Stimulated activated CD4-positive, alpha-beta T cell treated with anti-CD3 and anti-CD28 coated beads, Interleukin-15, amount 100 ng/mL, for 48 hours (primary cell): ENCODE results near the gene SPATA45.
"Not testable (repeated sequence)": the region's sequence is repeated elsewhere in the genome, so short reads cannot be mapped to it uniquely, and the experiment has no call there.

ENCODE experiments used
- DNase-seq, 2 donors: peaks; one replicate each; pipeline ENCODE4 v3.0.0-alpha.2; 2020; ENCODE audit warnings: low read depth in 2 of 2

Gene SPATA45

DNA sequence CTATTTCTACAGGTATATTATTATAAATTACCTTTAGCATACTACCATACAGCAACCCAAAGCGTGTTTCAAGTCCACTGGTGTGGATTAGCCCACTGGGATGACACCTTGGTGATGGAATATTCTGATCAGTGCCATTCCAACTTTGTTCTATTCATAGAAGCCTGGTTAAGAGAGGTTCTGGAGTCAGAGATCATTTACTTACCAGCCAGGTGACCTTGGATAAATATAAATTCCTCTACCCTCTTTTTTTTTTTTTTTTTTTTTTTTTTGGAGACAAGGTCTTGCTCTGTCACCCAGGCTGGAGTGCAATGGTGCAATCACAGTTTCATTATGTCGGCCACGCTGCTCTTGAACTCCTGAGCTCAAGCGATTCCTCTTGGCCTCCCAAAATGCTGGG, at the start of gene SPATA45:
SPATA45 (minus strand) TSS at position 101 of the 400 bp plus-strand sequence. CDS start 11,500 bp downstream, outside the sequence.
- DNase-seq, result no peak

DNA sequence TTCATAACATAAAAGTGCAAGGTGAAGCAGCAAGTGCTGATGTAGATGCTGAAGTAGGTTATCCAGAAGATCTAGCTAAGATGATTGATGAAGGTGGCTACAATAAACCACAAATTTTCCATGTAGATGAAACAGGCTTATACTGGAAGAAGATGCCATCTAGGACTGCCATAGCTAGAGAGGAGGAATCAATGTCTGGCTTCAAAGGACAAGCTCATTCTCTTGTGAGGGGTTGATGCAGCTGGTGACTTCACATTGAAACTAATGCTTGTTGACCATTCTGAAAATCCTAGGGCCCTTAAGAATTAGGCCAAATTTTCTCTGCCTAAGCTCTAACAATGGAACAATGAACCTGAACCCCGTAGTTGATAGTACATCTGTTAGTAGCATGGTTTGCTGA, 44.7 kb upstream of the SPATA45 start:
- DNase-seq, result no peak

DNA sequence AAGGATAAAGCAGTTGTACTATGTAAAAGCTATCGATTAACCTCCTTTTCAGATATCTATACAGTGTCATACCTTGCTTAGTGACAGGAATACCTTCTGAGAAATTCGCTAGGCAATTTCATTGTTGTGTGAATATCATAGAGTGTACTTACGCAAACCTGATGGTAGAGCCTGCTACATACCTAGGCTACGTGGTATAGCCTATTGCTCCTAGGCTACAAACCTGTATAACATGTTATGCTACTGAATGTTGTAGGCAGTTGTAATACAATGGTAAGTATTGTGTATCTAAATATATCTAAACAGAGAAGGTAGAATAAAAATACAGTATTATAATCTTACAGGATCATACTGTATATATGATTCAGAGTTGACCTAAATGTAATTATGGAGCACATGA, 37.1 kb upstream of the SPATA45 start:
- DNase-seq, result no peak

GRCh38 chr1:212879947-212880690, 32.7 kb upstream of the SPATA45 start:
- no peak for DNase-seq

- no peak for DNase-seq
Measured at GRCh38 chr1:212878418-212878817, 31.0 kb upstream of the SPATA45 start.

- DNase-seq, result no peak
Measured at GRCh38 chr1:212873518-212873917, 26.1 kb upstream of the SPATA45 start.

DNA sequence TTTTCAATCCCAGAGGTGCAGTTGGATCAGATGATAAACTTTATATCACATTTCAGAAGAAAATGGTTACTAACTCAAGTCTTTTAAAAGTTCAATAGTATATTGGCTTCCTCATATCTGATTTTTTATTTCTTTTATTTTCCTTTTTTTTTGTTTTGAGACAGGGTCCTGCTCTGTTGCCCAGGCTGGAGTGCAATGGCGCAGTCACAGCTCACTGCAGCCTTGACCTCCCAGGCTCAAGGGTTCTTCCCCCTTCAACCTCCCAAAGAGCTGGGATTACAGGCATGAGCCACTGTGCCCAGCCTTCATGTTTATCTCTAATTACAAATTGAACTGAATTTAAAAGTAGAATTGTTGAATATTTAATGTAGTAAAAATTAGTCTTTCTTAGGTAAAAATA, 24.5 kb upstream of the SPATA45 start:
- DNase-seq, result no peak

DNA sequence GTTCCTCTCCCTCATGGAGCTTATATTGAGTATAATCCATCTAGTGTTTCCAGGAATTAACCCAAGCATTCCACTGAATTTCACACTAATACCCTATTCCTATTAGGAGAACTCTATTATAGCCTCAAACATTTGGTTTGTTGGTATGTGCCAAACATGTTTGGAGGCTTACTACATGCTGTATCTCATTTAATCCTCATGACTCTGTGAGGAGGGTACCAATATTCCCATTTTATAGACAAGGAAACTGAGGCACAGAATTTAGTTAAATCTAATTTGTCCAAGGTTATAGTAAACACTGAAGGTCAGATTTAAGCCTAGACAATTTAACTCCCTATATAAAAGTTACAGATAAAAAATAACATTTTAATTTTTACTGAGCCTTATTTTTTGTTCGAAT, 19.7 kb upstream of the SPATA45 start:
- DNase-seq, result no peak

GRCh38 chr1:212864201-212864600, 16.8 kb upstream of the SPATA45 start:
- DNase-seq, result no peak

- not testable (repeated sequence) for DNase-seq
Measured at GRCh38 chr1:212863345-212863744, 15.9 kb upstream of the SPATA45 start.

DNA sequence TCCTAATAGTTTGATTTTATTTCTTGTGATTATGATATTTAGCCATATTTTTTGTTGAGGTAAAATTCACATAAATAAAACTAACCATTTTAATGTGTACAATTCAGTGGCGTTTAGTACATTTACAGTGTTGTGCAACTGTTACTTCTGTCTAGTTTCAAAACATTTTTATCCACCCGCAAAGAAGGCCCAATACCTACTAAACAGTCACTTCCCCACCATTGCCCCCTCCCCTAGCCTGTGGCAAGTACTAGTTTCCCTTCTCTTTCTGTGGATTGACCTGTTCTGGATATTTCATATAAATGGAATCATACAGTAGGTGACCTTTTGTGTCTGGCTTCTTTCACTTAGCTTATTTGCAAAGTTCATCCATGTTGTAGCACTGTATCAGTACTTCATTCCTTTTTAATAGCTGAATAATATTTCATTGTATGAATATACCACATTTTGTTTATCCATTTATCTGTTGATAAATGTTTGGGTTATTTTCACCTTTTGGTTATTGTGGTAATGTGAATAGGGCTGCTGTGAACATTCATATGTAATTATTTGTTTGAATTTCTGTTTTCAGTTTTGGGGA, 14.8 kb upstream of the SPATA45 start:
- no peak for DNase-seq

- no peak for DNase-seq
Measured at GRCh38 chr1:212860713-212861581, 13.5 kb upstream of the SPATA45 start.

DNA sequence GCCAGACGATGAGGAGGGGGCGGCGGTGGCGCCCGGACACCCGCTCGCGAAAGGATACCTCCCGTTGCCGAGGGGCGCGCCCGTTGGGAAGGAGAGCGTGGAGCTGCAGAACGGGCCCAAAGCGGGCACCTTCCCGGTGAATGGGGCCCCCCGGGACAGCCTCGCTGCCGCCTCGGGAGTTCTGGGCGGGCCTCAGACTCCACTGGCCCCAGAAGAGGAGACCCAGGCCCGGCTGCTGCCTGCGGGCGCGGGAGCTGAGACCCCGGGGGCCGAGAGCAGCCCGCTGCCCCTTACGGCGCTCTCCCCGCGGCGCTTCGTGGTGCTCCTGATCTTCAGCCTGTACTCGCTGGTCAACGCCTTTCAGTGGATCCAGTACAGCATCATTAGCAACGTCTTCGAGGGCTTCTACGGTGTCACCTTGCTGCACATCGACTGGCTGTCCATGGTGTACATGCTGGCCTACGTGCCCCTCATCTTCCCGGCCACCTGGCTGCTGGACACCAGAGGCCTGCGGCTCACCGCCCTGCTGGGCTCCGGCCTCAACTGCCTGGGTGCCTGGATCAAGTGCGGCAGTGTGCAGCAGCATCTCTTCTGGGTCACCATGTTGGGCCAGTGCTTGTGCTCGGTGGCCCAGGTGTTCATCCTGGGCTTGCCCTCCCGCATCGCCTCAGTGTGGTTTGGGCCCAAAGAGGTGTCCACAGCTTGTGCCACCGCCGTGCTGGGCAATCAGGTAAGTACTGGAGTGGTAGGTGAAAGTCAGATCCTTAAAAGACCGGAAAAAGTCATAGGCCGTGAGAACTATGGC, 11.2 kb upstream of the SPATA45 start:
- DNase-seq, result no peak

DNA sequence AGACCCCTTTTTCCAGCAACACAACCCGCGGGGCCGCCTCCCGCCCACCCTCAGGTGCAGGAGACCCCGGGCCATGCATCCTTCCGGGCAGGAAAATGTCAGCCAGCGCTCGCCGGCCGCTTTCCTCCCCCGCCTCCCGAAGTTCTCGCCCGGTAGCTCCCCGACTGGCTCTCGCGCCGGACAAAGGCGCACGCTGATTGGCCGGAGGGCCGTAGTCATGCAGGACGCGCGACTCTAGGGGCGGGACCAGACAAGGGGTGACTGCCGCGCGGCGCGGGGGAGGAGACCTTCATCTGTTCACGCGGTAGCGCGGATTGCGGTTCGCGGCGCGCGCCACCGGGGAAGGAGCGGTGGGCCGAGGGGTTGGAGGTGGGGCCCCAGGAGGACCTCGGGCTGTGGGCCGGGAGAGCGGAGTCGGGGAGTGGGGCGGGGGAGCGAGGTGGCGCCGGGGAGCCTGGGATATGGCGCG, 10.6 kb upstream of the SPATA45 start, which contains the start of gene FLVCR1:
FLVCR1 (plus strand) TSS at position 284 of the 469 bp plus-strand sequence; CDS start at position 462, 178 bp downstream.
- peak; percentile 93 to 94 for DNase-seq

DNA sequence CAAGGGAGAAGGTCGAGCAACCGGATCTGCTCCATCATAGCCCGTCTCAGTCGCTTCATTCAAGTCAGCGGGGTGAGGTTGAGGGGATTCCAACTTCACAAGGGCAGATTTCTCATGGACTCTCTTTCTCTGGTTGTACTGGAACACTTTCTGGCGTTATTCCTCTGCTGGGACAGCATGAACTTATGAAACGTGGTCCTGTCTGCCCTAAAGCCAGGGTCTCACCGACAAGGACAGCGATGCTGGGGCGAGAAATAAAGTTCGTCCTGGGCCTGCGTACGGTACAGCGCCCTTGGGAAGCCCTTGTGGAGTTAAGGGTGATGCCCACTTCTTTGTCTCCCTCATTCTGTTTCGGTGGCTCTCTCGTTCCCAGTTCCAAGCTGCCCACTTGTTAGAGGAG, 9.3 kb upstream of the SPATA45 start:
- no peak for DNase-seq

DNA sequence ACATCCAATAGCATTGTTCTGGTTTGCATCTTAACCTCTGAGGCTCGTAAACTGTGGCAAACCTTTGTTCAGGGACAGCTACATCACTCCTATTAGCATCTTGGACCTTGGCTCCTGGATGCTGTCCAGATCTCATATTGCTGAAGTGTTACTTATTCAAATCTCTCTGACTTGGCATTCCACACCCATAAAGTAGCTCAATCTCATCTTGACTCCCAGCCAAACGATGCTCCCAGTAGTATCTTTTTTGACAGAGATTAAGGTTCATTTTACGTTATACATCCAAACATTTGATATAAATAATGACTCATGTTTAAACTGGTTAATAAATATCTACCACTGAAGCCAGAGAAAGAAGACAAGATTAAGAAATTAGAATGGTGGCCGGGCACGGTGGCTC, 6.2 kb upstream of the SPATA45 start:
- DNase-seq, result no peak

DNA sequence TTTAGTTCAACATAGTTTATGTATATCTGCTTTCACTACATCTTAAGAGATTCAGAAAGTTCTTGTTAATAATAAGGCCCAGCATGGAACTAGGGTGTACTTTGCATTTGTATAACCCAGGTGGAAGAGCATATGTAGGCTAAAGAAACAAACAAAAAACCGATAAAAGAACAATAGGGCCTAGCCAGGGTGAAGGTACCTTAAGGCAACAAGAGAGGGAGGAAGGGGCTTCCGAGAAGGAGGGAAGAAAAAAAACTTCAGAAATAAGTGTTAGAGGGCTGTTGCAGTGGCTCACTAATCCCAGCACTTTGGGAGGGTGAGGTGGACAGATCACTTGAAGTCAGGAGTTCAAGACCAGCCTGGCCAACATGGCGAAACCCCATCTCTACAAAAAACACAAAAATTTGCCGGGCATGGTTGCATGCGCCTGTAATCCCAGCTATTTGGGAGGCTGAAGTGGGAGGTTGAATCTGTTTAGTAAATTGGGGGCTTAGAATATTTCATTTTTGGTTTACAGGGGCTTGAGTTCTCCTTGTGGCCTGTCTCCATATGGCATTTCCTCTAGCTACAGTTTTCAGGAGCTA, 4.7 kb upstream of the SPATA45 start:
- DNase-seq, result no peak

DNA sequence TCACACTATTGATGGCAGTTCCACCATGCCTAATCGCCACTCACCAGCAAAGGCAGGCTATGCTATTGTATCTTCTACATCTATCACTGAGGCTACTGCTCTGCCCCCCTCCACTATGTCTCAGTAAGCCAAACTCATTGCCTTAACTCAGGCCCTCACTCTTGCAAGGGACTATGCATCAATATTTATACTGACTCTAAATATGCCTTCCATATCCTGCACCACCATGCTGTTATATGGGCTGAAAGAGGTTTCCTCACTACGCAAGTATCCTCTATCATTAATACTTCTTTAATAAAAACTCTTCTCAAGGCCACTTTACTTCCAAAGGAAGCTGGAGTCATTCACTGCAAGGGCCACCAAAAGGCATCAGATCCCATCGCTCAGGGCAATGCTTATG, 2.9 kb downstream of the SPATA45 start:
- DNase-seq, result not testable (repeated sequence)

DNA sequence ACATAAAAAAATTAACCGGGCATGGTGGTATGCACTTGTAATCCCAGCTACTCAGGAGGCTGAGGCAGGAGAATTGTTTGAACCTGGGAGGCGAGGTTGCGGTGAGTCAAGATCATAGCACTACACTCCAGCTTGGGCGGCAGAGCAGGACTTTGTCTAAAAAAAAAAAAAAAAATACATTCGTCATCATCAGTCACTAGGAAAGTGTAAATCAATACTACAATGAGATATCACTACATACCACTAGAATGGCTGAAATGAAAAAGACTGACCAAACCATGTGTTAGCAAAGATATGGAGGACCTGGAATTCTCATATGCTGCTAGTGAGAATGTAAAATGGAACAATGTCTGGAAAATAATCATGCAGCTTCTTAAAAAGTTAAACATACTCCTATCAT, 9.3 kb downstream of the SPATA45 start:
- DNase-seq, result no peak

DNA sequence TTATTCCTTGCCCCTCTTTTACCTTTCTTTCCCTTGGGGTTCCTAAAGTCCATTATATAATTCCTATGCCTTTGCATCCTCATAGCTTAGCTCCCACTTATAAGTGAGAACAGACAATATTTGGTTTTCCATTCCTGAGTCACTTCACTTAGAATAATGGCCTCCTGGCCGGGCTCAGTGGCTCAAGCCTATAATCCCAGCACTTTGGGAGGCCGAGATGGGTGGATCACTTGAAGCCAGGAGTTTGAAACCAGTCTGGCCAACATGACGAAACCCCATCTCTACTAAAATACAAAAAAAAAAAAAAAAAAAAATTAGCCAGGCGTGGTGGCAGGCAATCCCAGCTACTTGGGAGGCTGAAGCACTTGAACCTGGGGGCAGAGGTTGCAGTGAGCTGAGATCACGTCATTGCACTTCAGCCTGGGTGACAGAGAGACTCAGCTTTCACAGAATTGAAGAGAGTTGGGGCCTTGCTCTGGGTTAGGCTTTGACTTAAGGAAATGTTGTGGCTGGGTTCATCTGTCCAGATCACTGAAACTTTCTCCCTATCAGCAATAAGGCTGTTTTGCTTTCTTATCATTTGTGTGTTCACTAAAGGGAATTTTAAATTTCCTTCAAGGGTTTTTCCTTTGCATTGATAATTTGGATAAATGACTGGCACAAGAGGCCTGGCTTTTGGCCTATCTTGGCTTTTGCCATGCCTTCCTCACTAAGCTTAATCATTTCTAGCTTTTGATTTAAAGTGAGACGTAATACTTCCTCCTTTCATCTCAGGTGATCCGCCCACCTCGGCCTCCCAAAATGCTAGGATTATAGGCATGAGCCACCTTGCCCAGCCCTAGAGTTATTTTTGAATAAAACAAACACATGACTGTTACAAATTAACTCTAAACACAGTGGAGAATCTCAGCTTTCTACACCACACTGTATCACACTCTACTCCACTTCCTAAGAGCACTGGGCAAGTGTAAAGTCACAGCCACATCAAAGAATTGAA, 13.9 kb downstream of the SPATA45 start:
- not testable (repeated sequence) for DNase-seq
